ENCODE results near the gene EXD1. TPM values are rescaled to one million over a fixed set of nuclear protein-coding genes. Genes with fewer than 3 reads are reported as not detected.
"Not testable (repeated sequence)": the region's sequence is repeated elsewhere in the genome, so short reads cannot be mapped to it uniquely, and the experiment has no call there.

The EXD1 gene
- total RNA-seq, 2 donors from 2014 or later: not detected

- Histone ChIP-seq H3K9ac (ENCODE audit: low read depth in 2 of 2, low read length in 2 of 2) (no peak overlapping the region), H3K27ac (no peak overlapping the region), H3K27me3 (no peaks in the 10 kb centered on the region), H3K4me1 (peaks cover 10% of the 10 kb centered on the region), H3K4me3 (no peak overlapping the region), H3K36me3 (no peaks in the 10 kb centered on the region), H3K9me3 (no peaks in the 10 kb centered on the region)
- peak; percentile 34 for DNase-seq
- TF ChIP-seq CTCF (IDR thresholded peaks at IDR 0.05): no peak
- intact Hi-C loops (cut with DNase I): no loop called here
Observed at GRCh38 chr15:41256577-41257038, 26.1 kb upstream of the EXD1 start.

GRCh38 chr15:41256103-41256502 lies 25.5 kb upstream of the EXD1 start:
- Histone ChIP-seq H3K27ac (no peak overlapping the region), H3K9me3 (no peaks in the 10 kb centered on the region), H3K36me3 (no peaks in the 10 kb centered on the region), H3K9ac (ENCODE audit: low read depth in 2 of 2, low read length in 2 of 2) (no peak overlapping the region), H3K4me1 (peaks cover 10% of the 10 kb centered on the region), H3K27me3 (no peaks in the 10 kb centered on the region), H3K4me3 (no peak overlapping the region)
- intact Hi-C loops (cut with DNase I): no loop called here
- no peak for DNase-seq
- no peak for TF ChIP-seq CTCF (IDR thresholded peaks at IDR 0.05)

GRCh38 chr15:41254560-41254959 lies 24.0 kb upstream of the EXD1 start:
- no peaks in the 10 kb centered on the region for H3K27me3 ChIP-seq
- no peak for TF ChIP-seq CTCF (IDR thresholded peaks at IDR 0.05)
- DNase-seq: no peak
- H3K9me3 ChIP-seq: no peaks in the 10 kb centered on the region
- peak overlapping the region; percentile 11 for H3K27ac ChIP-seq
- H3K36me3 ChIP-seq: no peaks in the 10 kb centered on the region
- intact Hi-C loops (cut with DNase I): no loop called here
- peaks cover 9% of the 10 kb centered on the region for H3K4me1 ChIP-seq
- H3K9ac ChIP-seq (ENCODE audit: low read depth in 2 of 2, low read length in 2 of 2): no peak overlapping the region
- H3K4me3 ChIP-seq: no peak overlapping the region

GRCh38 chr15:41251411-41251810 lies 20.9 kb upstream of the EXD1 start:
- DNase-seq: no peak
- Histone ChIP-seq H3K27ac (no peak overlapping the region), H3K9ac (ENCODE audit: low read depth in 2 of 2, low read length in 2 of 2) (no peak overlapping the region), H3K4me1 (peaks cover 4% of the 10 kb centered on the region), H3K9me3 (no peaks in the 10 kb centered on the region), H3K4me3 (no peak overlapping the region), H3K27me3 (no peaks in the 10 kb centered on the region), H3K36me3 (no peaks in the 10 kb centered on the region)
- intact Hi-C loops (cut with DNase I): no loop called here
- TF ChIP-seq CTCF (IDR thresholded peaks at IDR 0.05): no peak

GRCh38 chr15:41250745-41251144 lies 20.2 kb upstream of the EXD1 start:
- H3K36me3 ChIP-seq; H3K27ac ChIP-seq; H3K9ac ChIP-seq (ENCODE audit: low read depth in 2 of 2, low read length in 2 of 2); H3K4me3 ChIP-seq; H3K9me3 ChIP-seq; H3K4me1 ChIP-seq; intact Hi-C loops (cut with DNase I); H3K27me3 ChIP-seq: not testable (repeated sequence)
- peak; percentile 49 for DNase-seq

- Histone ChIP-seq H3K27ac (peak overlapping the region; percentile 77), H3K4me3 (no peak overlapping the region)
- peak; percentile 66 for DNase-seq
Observed at GRCh38 chr15:41241221-41241964, 10.8 kb upstream of the EXD1 start.

More at GRCh38 chr15:41241221-41241964, 10.8 kb upstream of the EXD1 start:
- no peak for TF ChIP-seq CTCF (IDR thresholded peaks at IDR 0.05)
- Histone ChIP-seq H3K9ac (ENCODE audit: low read depth in 2 of 2, low read length in 2 of 2) (peak overlapping the region in 1 of 2 donors; percentile 75), H3K9me3 (no peaks in the 10 kb centered on the region), H3K4me1 (peaks cover 11% of the 10 kb centered on the region), H3K36me3 (no peaks in the 10 kb centered on the region), H3K27me3 (no peaks in the 10 kb centered on the region)
- intact Hi-C loops (cut with DNase I): no loop called here
